PC-3 (cell line): ENCODE results near the gene FBXL7. TPM values are rescaled to one million over a fixed set of nuclear protein-coding genes. Genes with fewer than 3 reads are reported as not detected.

Experiments
- ATAC-seq: fragments of 200-7000 bp; cut with Tn5 transposase; 2 replicates; pipeline ENCODE4 v1.9.1; 2020; ENCODE audit warnings: mild to moderate bottlenecking, moderate library complexity
- BruUV-seq: library from RNA; stranded (reverse); fragments of 400-500 nt; replicated peaks from 2 replicates; lab custom pipeline; 2021; lab: Mats Ljungman, UMichigan
- CTCF ChIA-PET: fragments of 300-600 bp; sonication (Branson Sonifier 250); formaldehyde crosslinking; loops from one replicate; lab custom pipeline; 2022; ENCODE audit warnings: antibody characterized with exemption; lab: Charles Lee
- POLR2A ChIA-PET: fragments of 300-600 bp; sonication (Branson Sonifier 250); formaldehyde crosslinking; loops from one replicate; lab custom pipeline; 2022; ENCODE audit warnings: antibody characterized with exemption; ENCODE audit not compliant: unreplicated experiment; lab: Charles Lee
- DNase-seq: peaks from one replicate; pipeline ENCODE4 v3.0.0-alpha.2; 2015
- H2AFZ ChIP-seq: fragments of 300-600 bp; sonication (generic); 2 replicates; pipeline ENCODE4 v1.6.0; 2016; ENCODE audit warnings: antibody characterized with exemption, low read length
- H3F3A ChIP-seq: fragments of 300-600 bp; sonication (generic); one replicate; pipeline ENCODE4 v1.6.0; 2017; ENCODE audit warnings: antibody characterized with exemption, low read length, control low read depth, mild to moderate bottlenecking; ENCODE audit not compliant: unreplicated experiment
- H3K27ac ChIP-seq: fragments of 300-600 bp; sonication (generic); 2 replicates; pipeline ENCODE4 v1.5.1; 2016; ENCODE audit warnings: mild to moderate bottlenecking, low read length
- H3K27me3 ChIP-seq: fragments of 300-600 bp; sonication (generic); 2 replicates; pipeline ENCODE4 v1.6.1; 2016; ENCODE audit warnings: low read length, mixed read lengths
- H3K36me3 ChIP-seq: fragments of 300-600 bp; sonication (generic); 2 replicates; pipeline ENCODE4 v1.6.1; 2016; ENCODE audit warnings: low read depth, mixed run types, low read length, mixed read lengths
- H3K4me1 ChIP-seq: fragments of 300-600 bp; sonication (generic); 2 replicates; pipeline ENCODE4 v1.5.1; 2016; ENCODE audit warnings: low read length; ENCODE audit not compliant: insufficient read depth
- H3K4me2 ChIP-seq: fragments of 300-600 bp; sonication (generic); 2 replicates; pipeline ENCODE4 v1.6.0; 2016; ENCODE audit warnings: low read length
- H3K4me3 ChIP-seq: fragments of 300-600 bp; sonication (generic); 2 replicates; pipeline ENCODE4 v1.5.1; 2016; ENCODE audit warnings: mild to moderate bottlenecking, low read length, mixed read lengths
- H3K79me2 ChIP-seq: fragments of 300-600 bp; sonication (generic); 2 replicates; pipeline ENCODE4 v1.6.1; 2017; ENCODE audit warnings: low read length, mixed read lengths
- H3K9ac ChIP-seq: fragments of 300-600 bp; sonication (generic); 2 replicates; pipeline ENCODE4 v1.6.0; 2016; ENCODE audit warnings: mild to moderate bottlenecking, low read length
- H3K9me2 ChIP-seq: fragments of 300-600 bp; sonication (generic); replicated peaks from 2 replicates; pipeline ENCODE4 v1.6.1; 2016; ENCODE audit warnings: mixed run types, low read length, mixed read lengths
- H3K9me3 ChIP-seq: fragments of 300-600 bp; sonication (generic); 2 replicates; pipeline ENCODE4 v1.6.1; 2016; ENCODE audit warnings: low read length, mixed read lengths
- H4K20me1 ChIP-seq: fragments of 300-600 bp; sonication (generic); 2 replicates; pipeline ENCODE4 v1.6.1; 2016; ENCODE audit warnings: low read length, mixed read lengths
- EZH2 ChIP-seq: fragments of 300-600 bp; sonication (generic); IDR thresholded peaks from one replicate; pipeline ENCODE4 v1.6.1; 2017; ENCODE audit warnings: antibody characterized with exemption, mild to moderate bottlenecking, low read length; ENCODE audit not compliant: unreplicated experiment
- EZH2phosphoT487 ChIP-seq: fragments of 300-600 bp; sonication (generic); IDR thresholded peaks from 2 replicates; pipeline ENCODE4 v1.6.1; 2018; ENCODE audit warnings: mild to moderate bottlenecking, antibody characterized with exemption, low read length, borderline replicate concordance
- intact Hi-C: fragments of 100-400 bp; cut with micrococcal nuclease; formaldehyde crosslinking; loops from 2 replicates; pipeline ENCODE4 v1.9.0; 2023
- total RNA-seq: library from RNA; depleted of rRNA; stranded (reverse); fragments of >200 nt; gene quantifications from 2 replicates; pipeline ENCODE4 v1.2.3, GENCODE V29; 2014
- TF ChIP-seq, protein P1 (sequence below): fragments of 300-600 bp; sonication (generic); conservative IDR thresholded peaks from 2 replicates; pipeline ENCODE4 v1.5.1; 2017; ENCODE audit warnings: antibody characterized with exemption, low read depth, mild to moderate bottlenecking, low read length

Gene FBXL7
- total RNA-seq, 1 experiment from 2014 or later, result 0.18 TPM

- H3K4me2 ChIP-seq, result no peak overlapping the region
- no peaks in the 10 kb centered on the region for H3K36me3 ChIP-seq
- ChIA-PET POLR2A (no interaction called here), CTCF (no interaction called here)
- H4K20me1 ChIP-seq, result no peaks in the 10 kb centered on the region
- ATAC-seq, result no peak
- BruUV-seq, result no TSS peak
- H3K9ac ChIP-seq, result no peak overlapping the region
- TF ChIP-seq EZH2phosphoT487, result no peak
- TF ChIP-seq, protein P1, sequence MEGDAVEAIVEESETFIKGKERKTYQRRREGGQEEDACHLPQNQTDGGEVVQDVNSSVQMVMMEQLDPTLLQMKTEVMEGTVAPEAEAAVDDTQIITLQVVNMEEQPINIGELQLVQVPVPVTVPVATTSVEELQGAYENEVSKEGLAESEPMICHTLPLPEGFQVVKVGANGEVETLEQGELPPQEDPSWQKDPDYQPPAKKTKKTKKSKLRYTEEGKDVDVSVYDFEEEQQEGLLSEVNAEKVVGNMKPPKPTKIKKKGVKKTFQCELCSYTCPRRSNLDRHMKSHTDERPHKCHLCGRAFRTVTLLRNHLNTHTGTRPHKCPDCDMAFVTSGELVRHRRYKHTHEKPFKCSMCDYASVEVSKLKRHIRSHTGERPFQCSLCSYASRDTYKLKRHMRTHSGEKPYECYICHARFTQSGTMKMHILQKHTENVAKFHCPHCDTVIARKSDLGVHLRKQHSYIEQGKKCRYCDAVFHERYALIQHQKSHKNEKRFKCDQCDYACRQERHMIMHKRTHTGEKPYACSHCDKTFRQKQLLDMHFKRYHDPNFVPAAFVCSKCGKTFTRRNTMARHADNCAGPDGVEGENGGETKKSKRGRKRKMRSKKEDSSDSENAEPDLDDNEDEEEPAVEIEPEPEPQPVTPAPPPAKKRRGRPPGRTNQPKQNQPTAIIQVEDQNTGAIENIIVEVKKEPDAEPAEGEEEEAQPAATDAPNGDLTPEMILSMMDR, result no peak
- no peak for TF ChIP-seq EZH2
- H2AFZ ChIP-seq, result no peak overlapping the region
- H3K27ac ChIP-seq, result no peak overlapping the region
- no peaks in the 10 kb centered on the region for H3K9me3 ChIP-seq
- H3K27me3 ChIP-seq, result no peaks in the 10 kb centered on the region
- intact Hi-C loops, result no loop called here
- H3K4me1 ChIP-seq, result no peaks in the 10 kb centered on the region
- no peak for DNase-seq
- no peaks in the 10 kb centered on the region for H3K79me2 ChIP-seq
- H3K9me2 ChIP-seq, result no peaks in the 10 kb centered on the region
- H3K4me3 ChIP-seq, result no peak overlapping the region
- H3F3A ChIP-seq, result no peaks in the 10 kb centered on the region
These were observed 350.6 kb downstream of the FBXL7 start for GRCh38 chr5:15850536-15850935.

GRCh38 chr5:15850939-15851341 lies 351.0 kb downstream of the FBXL7 start:
- ATAC-seq (no peak), DNase-seq (no peak)
- Histone ChIP-seq H3K27ac (no peak overlapping the region), H3K27me3 (no peaks in the 10 kb centered on the region), H2AFZ (no peak overlapping the region), H3K36me3 (no peaks in the 10 kb centered on the region), H3K79me2 (no peaks in the 10 kb centered on the region), H4K20me1 (no peaks in the 10 kb centered on the region), H3K9me3 (no peaks in the 10 kb centered on the region), H3K4me1 (no peaks in the 10 kb centered on the region), H3K9me2 (no peaks in the 10 kb centered on the region), H3F3A (no peaks in the 10 kb centered on the region), H3K4me3 (no peak overlapping the region), H3K4me2 (no peak overlapping the region), H3K9ac (no peak overlapping the region)
- CTCF ChIA-PET, result no interaction called here
- POLR2A ChIA-PET, result no interaction called here
- intact Hi-C loops, result no loop called here
- TF ChIP-seq, protein P1, result no peak
- no peak for TF ChIP-seq EZH2phosphoT487
- no peak for TF ChIP-seq EZH2
- no TSS peak for BruUV-seq

DNA sequence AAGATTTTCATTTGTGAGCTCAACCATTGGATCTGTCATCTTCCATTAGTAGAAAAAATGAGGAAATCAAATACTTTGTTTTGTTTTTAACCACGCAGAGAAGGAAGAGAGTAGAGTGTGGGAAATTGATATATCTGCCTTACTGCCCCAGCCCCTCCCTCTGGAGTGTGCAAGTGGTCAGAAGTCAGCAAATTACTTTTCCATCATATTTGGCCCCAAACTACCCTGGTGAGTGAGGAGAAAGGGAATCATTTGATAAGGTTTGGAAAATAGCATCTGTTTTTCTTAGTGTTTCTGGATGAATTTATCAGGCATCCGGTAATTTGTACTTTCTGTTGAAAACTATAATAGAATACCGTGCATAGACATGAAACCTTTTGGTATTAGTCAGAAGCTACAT lies 352.2 kb downstream of the FBXL7 start:
- ChIA-PET CTCF (no interaction called here), POLR2A (no interaction called here)
- no peaks in the 10 kb centered on the region for H3K79me2 ChIP-seq
- H3K27ac ChIP-seq, result no peak overlapping the region
- no peak overlapping the region for H3K4me2 ChIP-seq
- no TSS peak for BruUV-seq
- H3K9ac ChIP-seq, result no peak overlapping the region
- no peak for ATAC-seq
- H3K4me3 ChIP-seq, result no peak overlapping the region
- no peaks in the 10 kb centered on the region for H3K9me3 ChIP-seq
- H3K9me2 ChIP-seq, result no peaks in the 10 kb centered on the region
- H3K4me1 ChIP-seq, result no peaks in the 10 kb centered on the region
- H3K27me3 ChIP-seq, result no peaks in the 10 kb centered on the region
- no peak overlapping the region for H2AFZ ChIP-seq
- no peaks in the 10 kb centered on the region for H3K36me3 ChIP-seq
- H3F3A ChIP-seq, result no peaks in the 10 kb centered on the region
- no peaks in the 10 kb centered on the region for H4K20me1 ChIP-seq
- DNase-seq, result no peak
- TF ChIP-seq EZH2phosphoT487, result no peak
- TF ChIP-seq, protein P1, result no peak
- no peak for TF ChIP-seq EZH2
- intact Hi-C loops, result no loop called here
